Liver (tissue), 9 donors: Measurements from ENCODE around the gene AMIGO1. TPM values are rescaled to one million over a fixed set of nuclear protein-coding genes. Genes with fewer than 3 reads are reported as not detected.
A peak's percentile ranks its signal among the peaks of the same experiment; 100 is the strongest.

Experiments
- DNase-seq: peaks from one replicate; pipeline ENCODE4 v3.0.0-alpha.2; 2017; ENCODE audit warnings: low spot score
- H3K27ac ChIP-seq, 2 donors: one replicate each; pipeline ENCODE4 v1.7.0; 2013; ENCODE audit warnings: inconsistent platforms in 2 of 2, low read length in 2 of 2, control low read depth in 1 of 2, low read depth in 1 of 2, mild to moderate bottlenecking in 1 of 2
- H3K27me3 ChIP-seq, 4 donors: one replicate each; pipeline versions ENCODE4 v1.6.1 to v1.7.0; 2013; ENCODE audit warnings: low read length in 3 of 4, inconsistent platforms in 1 of 4, mild to moderate bottlenecking in 1 of 4, moderate library complexity in 1 of 4; ENCODE audit not compliant: control insufficient read depth in 4 of 4, insufficient read depth in 4 of 4
- H3K36me3 ChIP-seq, 4 donors: one replicate each; pipeline versions ENCODE4 v1.6.1 to v1.7.0; 2013; ENCODE audit warnings: low read length in 3 of 4, mild to moderate bottlenecking in 3 of 4, low read depth in 1 of 4, moderate library complexity in 1 of 4; ENCODE audit not compliant: control insufficient read depth in 4 of 4, insufficient read depth in 3 of 4
- H3K4me1 ChIP-seq, 4 donors: one replicate each; pipeline versions ENCODE4 v1.6.1 to v1.7.0; 2013; ENCODE audit warnings: low read length in 3 of 4, mild to moderate bottlenecking in 3 of 4, moderate library complexity in 1 of 4; ENCODE audit not compliant: control insufficient read depth in 4 of 4, insufficient read depth in 4 of 4
- H3K4me3 ChIP-seq, 3 donors: one replicate each; pipeline versions ENCODE4 v1.6.1 to v1.7.0; 2013; ENCODE audit warnings: low read length in 3 of 3, control low read depth in 1 of 3, low read depth in 1 of 3, mild to moderate bottlenecking in 1 of 3
- H3K9ac ChIP-seq, 2 donors: one replicate each; pipeline ENCODE4 v1.7.0; 2013; ENCODE audit warnings: low read length in 2 of 2, mild to moderate bottlenecking in 2 of 2, moderate library complexity in 2 of 2, control low read depth in 1 of 2, low read depth in 1 of 2
- H3K9me3 ChIP-seq, 4 donors: one replicate each; pipeline versions ENCODE4 v1.6.1 to v1.7.0; 2013; ENCODE audit warnings: low read length in 3 of 4; ENCODE audit not compliant: control insufficient read depth in 4 of 4
- ATF3 ChIP-seq: IDR thresholded peaks from 2 replicates; pipeline ENCODE4 v1.6.1; 2016; ENCODE audit warnings: antibody characterized with exemption
- FOXA2 ChIP-seq: IDR thresholded peaks from 2 replicates; pipeline ENCODE4 v1.6.1; 2016; ENCODE audit warnings: antibody characterized with exemption
- HNF4G ChIP-seq: IDR thresholded peaks from 2 replicates; pipeline ENCODE4 v1.6.1; 2016; ENCODE audit warnings: antibody characterized with exemption
- JUND ChIP-seq, 2 donors: IDR thresholded peaks; 2 replicates each; pipeline ENCODE4 v1.6.1; 2016; ENCODE audit warnings: antibody characterized with exemption in 2 of 2
- NR2F2 ChIP-seq: IDR thresholded peaks from 2 replicates; pipeline ENCODE4 v1.6.1; 2016; ENCODE audit warnings: antibody characterized with exemption
- RAD21 ChIP-seq, 2 donors: IDR thresholded peaks; 2 replicates each; pipeline ENCODE4 v1.6.1; 2016; ENCODE audit warnings: antibody characterized with exemption in 2 of 2, mild to moderate bottlenecking in 2 of 2
- REST ChIP-seq: IDR thresholded peaks from 2 replicates; pipeline ENCODE4 v1.6.1; 2016; ENCODE audit warnings: antibody characterized with exemption, mild to moderate bottlenecking
- RXRA ChIP-seq, 2 donors: IDR thresholded peaks; 2 replicates each; pipeline ENCODE4 v1.6.1; 2017 to 2018; ENCODE audit warnings: antibody characterized with exemption in 2 of 2, mild to moderate bottlenecking in 1 of 2
- SP1 ChIP-seq: IDR thresholded peaks from 2 replicates; pipeline ENCODE4 v1.6.1; 2018; ENCODE audit warnings: antibody characterized with exemption, mild to moderate bottlenecking
- YY1 ChIP-seq: IDR thresholded peaks from 2 replicates; pipeline ENCODE4 v1.6.1; 2016; ENCODE audit warnings: antibody characterized with exemption, mild to moderate bottlenecking
- WGBS: extraction: QIAGEN DNeasy Blood & Tissue Kit; methylation state at CpG from one replicate; pipeline ENCODE4 v1.1.7; 2013; 5-methylcytosine and 5-hydroxymethylcytosine counted together
- polyA plus RNA-seq, 2 donors: library from polyadenylated mRNA; stranded (reverse) in 1 of 2; unstranded in 1 of 2; fragments of 200-250 nt in 1 of 2; fragments of >200 nt in 1 of 2; fragmentation: Nextera tagmentation in 1 of 2; extraction: Ambion mirVana in 1 of 2; gene quantifications; one replicate each; pipeline versions ENCODE4 v1.2.1 to v1.2.3, GENCODE V29; 2013 to 2015
- total RNA-seq, 2 donors: library from RNA; depleted of rRNA; stranded (reverse); fragments of >200 nt; gene quantifications; one replicate each; pipeline ENCODE4 v1.2.3, GENCODE V29; 2014
- donor health status: healthy.
- donor health status: healthy.
- donor health status: healthy.
- donor health status: healthy.
- donor health status: healthy.

The AMIGO1 gene
- total and polyA plus RNA-seq, 4 donors = 0.75 to 4.6 (median 1.9) TPM

- no peaks in the 10 kb centered on the region for H3K27me3 ChIP-seq
- H3K36me3 ChIP-seq = no peaks in the 10 kb centered on the region
- H3K9ac ChIP-seq = no peak overlapping the region
- no peaks in the 10 kb centered on the region for H3K9me3 ChIP-seq
- H3K4me3 ChIP-seq = no peak overlapping the region
- DNase-seq = no peak
- 84% methylated on average over 4 of the region's 4 CpGs for WGBS
- peaks cover 0 to 4% (median 1%) of the 10 kb centered on the region in 4 donors for H3K4me1 ChIP-seq
- no peak overlapping the region for H3K27ac ChIP-seq
- no peak for TF ChIP-seq NR2F2
- no peak for TF ChIP-seq RXRA (IDR thresholded peaks at IDR 0.05)
These were observed 21.9 kb upstream of the AMIGO1 start for GRCh38 chr1:109531380-109531779.

- 86% methylated on average over 13 of the region's 13 CpGs for WGBS
- peak; percentile 23 for DNase-seq
- Histone ChIP-seq H3K27ac (no peak overlapping the region), H3K4me1 (peaks cover 0 to 4% (median 1%) of the 10 kb centered on the region in 4 donors), H3K9me3 (no peaks in the 10 kb centered on the region), H3K36me3 (no peaks in the 10 kb centered on the region), H3K4me3 (no peak overlapping the region), H3K27me3 (no peaks in the 10 kb centered on the region), H3K9ac (no peak overlapping the region)
- no peak for TF ChIP-seq FOXA2
- no peak for TF ChIP-seq ATF3
- TF ChIP-seq YY1 = no peak
These were observed 21.0 kb upstream of the AMIGO1 start for GRCh38 chr1:109530457-109531087.

- H3K9me3 ChIP-seq = no peaks in the 10 kb centered on the region
- 82% methylated on average over 8 of the region's 8 CpGs for WGBS
- TF ChIP-seq RAD21 (IDR thresholded peaks at IDR 0.05) (no peak), HNF4G (no peak)
- H3K36me3 ChIP-seq = no peaks in the 10 kb centered on the region
- no peak overlapping the region for H3K9ac ChIP-seq
- H3K27me3 ChIP-seq = no peaks in the 10 kb centered on the region
- no peak for DNase-seq
- H3K4me3 ChIP-seq = no peak overlapping the region
- no peak overlapping the region for H3K27ac ChIP-seq
- peaks cover 0 to 4% (median 1%) of the 10 kb centered on the region in 4 donors for H3K4me1 ChIP-seq
These were observed 20.4 kb upstream of the AMIGO1 start for GRCh38 chr1:109529881-109530456.

GRCh38 chr1:109528712-109529111, 19.2 kb upstream of the AMIGO1 start:
- H3K4me3 ChIP-seq = no peak overlapping the region
- WGBS = 91% methylated on average over 3 of the region's 3 CpGs
- H3K27me3 ChIP-seq = no peaks in the 10 kb centered on the region
- no peaks in the 10 kb centered on the region for H3K9me3 ChIP-seq
- DNase-seq = no peak
- no peak overlapping the region for H3K9ac ChIP-seq
- TF ChIP-seq NR2F2 (no peak), REST (no peak), RXRA (IDR thresholded peaks at IDR 0.05) (no peak), HNF4G (no peak), SP1 (no peak), RAD21 (IDR thresholded peaks at IDR 0.05) (no peak), FOXA2 (no peak), JUND (IDR thresholded peaks at IDR 0.05) (no peak), ATF3 (no peak)
- no peaks in the 10 kb centered on the region for H3K36me3 ChIP-seq
- peaks cover 0 to 4% (median 1%) of the 10 kb centered on the region in 4 donors for H3K4me1 ChIP-seq
- no peak overlapping the region for H3K27ac ChIP-seq
